GM19328 (cell line): ENCODE results near the gene PIK3R6.

Experiments
- ATAC-seq: cut with Tn5 transposase; IDR thresholded peaks from one replicate; pipeline ENCODE4 v1.9.1; 2021; ENCODE audit warnings: mild to moderate bottlenecking, moderate library complexity; ENCODE audit not compliant: unreplicated experiment

The PIK3R6 gene

DNA sequence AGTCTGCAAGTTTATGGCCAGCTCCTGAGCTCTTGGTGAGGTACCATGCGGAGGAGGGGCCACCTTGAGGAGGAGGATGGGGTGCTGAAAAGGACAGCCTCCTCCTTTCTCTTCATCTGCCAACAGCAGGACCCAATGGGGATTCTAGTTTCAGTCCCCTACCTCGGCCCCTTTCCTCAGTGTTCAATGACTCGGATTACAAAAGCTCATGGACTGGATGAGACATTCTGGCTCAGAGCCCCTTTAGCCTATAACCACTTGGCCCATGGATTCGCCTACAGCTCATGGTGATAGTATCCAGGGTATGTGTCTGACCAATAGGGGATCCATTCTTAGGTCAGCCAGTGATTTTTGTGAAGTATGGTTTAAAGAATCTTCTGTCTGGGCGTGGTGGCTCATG, 8.5 kb upstream of the PIK3R6 start:
- no peak for ATAC-seq

DNA sequence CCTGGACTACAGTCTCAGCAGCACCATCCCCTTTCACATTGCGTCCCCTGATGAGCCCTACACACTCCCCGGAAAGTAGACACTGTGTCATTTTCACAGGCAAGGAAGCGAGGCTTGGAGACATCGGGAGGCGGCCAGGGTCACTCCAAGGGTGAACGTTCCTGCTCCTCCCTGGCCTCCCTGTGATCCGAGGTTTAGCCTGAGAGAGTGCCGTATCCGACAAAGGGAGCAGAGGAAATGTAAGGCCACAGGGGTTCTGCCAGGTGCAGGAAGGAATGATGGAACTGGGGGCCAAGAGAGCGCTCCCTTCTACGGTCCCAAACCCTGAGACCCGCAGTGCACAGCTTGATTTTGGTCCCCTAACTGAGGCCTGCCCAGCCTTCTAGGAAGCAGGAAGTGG, 8.0 kb upstream of the PIK3R6 start:
- ATAC-seq = no peak

GRCh38 chr17:8873801-8874715, 6.6 kb upstream of the PIK3R6 start:
- ATAC-seq = no peak

GRCh38 chr17:8872705-8873435, 5.4 kb upstream of the PIK3R6 start:
- ATAC-seq = no peak

DNA sequence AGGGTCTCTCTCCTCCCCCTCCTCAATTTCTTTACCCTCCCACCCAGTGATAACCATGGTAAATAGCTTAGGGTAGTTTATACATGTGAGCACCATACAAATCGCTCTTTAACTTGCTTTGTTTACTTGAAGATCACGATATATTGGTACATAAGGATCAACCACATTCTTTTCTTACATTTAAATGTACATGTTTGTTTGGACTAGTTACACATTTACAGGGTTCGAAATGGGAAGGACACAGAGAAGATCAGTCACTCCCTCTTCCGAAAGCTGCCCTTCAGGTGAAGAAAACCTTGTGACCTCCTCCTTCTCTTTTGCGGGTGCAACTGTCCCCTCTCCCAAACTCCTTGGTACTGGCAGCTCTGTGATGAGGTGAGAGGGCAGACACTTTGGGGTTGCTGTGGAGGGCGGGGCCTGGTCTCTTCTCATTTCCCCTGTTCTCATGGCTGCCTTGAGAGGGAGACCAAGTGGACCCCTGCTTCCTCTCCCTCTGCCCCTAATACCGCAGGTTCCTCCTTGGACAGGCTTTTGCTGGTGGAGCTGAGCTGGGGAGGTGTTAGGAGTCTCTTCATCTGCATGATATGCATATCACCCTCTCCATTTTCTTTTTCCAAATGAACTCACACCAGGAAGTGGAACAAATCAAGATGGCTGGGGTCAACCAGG, 4.7 kb upstream of the PIK3R6 start:
- ATAC-seq = no peak

- no peak for ATAC-seq
Measured at GRCh38 chr17:8871081-8871581, 3.7 kb upstream of the PIK3R6 start.

DNA sequence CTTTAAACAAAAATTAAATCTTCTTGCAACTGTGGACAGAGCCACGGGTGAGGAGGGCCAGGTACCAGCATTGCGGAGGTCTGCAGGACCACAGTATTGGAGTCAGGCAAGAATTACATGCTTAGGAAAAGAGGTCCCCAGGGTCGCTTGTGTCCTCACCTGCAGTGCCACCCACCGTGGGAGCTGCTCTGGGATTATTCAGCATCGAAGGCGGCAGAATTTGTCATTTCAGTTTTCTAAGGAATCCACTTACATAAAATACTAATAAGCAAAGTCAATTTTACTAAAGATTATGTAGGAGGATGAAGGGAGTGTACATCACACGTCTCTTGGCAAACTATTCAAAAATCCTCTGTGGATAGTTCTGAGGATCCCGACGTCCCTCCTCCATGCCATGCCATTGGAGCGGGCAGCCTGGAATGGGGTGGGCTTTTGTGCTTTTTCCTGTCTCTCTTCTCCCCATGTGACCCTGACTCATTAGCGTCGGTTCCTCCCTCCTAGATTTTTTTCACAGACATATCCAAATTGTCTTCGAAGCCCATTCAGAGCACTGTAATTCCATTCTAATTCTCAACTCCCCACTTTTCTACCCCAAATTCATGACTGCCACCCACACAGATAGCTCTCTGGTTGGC, 3.0 kb upstream of the PIK3R6 start:
- ATAC-seq = no peak

- ATAC-seq = no peak
Measured at GRCh38 chr17:8869114-8869815, 1.8 kb upstream of the PIK3R6 start.

GRCh38 chr17:8868529-8868951, 1.1 kb upstream of the PIK3R6 start:
- ATAC-seq = no peak

GRCh38 chr17:8868092-8868491, 618 bp upstream of the PIK3R6 start:
- ATAC-seq = no peak

DNA sequence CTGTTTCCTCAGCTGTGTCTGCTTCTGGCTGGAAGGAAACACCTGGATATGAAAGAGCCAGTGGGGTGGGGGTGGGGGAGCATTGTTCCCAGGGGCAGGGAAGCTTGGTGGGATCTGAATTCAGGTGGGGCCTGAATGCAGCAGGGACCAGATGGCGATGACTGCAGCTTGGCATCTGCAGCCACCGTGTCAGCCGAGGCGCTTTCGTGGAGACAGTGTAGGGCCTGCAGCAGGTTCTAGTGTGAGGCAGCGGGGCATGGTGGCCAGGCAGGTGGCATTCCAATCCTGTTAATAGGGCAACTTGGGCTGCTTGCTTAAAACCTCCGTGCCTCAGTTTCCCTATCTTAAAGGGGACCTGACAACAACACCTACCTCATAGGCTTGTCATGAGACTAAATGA, 1.7 kb downstream of the PIK3R6 start:
- ATAC-seq = no peak

- no peak for ATAC-seq
Measured at GRCh38 chr17:8865385-8865784, 2.1 kb downstream of the PIK3R6 start.

- ATAC-seq = no peak
Measured at GRCh38 chr17:8862213-8863056, 5.0 kb downstream of the PIK3R6 start.

DNA sequence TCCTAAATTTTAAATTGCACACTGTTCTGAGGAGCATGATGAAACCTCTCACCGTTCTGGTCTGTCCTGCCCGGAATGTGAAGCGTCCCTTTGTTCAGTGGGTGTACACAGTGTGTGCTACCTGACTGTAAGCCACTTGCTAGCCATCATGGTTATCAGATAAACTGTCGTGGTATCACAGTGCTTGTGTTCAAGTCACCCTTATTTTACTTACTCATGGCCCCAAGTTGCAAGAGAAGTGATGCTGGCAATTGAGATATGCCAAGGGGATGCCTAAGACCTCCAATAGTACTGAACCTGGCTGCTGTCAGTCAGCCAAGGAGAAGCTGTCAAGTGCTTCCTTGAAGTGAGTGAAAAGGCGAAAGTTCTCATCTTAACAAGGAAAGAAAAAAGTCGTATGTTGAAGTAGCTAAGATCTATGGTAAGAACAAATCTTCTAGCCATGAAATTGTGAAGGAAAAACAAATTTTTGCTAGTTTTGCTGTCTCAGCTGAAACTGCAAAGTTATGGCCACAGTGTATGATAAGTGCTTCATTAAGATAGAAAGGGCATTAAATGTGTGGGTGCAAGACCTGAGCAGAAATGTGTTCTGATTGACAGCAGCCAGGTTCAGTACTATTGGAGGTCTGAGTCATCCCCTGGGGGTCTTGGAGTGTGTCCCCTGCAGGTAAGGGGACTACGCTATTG, 5.8 kb downstream of the PIK3R6 start:
- ATAC-seq = no peak

DNA sequence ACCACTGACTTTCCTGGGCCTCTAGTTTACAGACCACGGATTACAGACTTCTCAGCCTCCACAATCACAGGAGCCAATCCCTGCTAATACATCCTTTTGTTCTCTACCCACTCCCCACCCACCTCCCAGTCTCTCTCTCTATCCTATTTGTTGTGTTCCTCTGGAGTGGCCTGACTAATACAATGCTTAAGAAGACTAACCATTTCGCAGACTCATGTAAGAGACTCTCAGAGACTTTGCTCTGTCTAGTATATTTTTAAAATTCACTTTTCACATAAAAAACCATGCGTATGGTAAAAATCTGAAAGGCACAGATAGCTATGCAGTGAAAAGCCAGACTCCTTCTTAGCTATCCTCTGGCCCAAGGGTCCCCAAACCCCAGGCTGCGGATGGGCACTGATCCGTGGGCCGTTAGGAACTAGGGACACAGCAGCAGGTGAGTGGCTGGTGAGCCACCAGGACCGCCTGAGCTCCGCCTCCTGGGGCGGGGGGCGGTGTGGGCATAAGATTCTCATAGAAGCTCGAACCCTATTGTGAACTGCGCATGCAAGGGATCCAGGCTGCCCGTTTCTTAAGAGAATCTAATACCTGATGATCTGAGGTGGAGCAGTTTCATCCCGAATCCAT, 7.6 kb downstream of the PIK3R6 start:
- ATAC-seq = no peak

- no peak for ATAC-seq
Measured at GRCh38 chr17:8859027-8859803, 8.3 kb downstream of the PIK3R6 start.

- ATAC-seq = no peak
Measured at GRCh38 chr17:8857919-8858318, 9.6 kb downstream of the PIK3R6 start.
